HG02970 (cell line): Measurements from ENCODE around the gene IQSEC3.
"Not testable (repeated sequence)": the region's sequence is repeated elsewhere in the genome, so short reads cannot be mapped to it uniquely, and the experiment has no call there.

Experiments used
- ATAC-seq: cut with Tn5 transposase; IDR thresholded peaks from one replicate; pipeline ENCODE4 v1.9.1; 2021; ENCODE audit warnings: mild to moderate bottlenecking, moderate library complexity, moderate number of reproducible peaks; ENCODE audit not compliant: unreplicated experiment, low FRiP score

The IQSEC3 gene

DNA sequence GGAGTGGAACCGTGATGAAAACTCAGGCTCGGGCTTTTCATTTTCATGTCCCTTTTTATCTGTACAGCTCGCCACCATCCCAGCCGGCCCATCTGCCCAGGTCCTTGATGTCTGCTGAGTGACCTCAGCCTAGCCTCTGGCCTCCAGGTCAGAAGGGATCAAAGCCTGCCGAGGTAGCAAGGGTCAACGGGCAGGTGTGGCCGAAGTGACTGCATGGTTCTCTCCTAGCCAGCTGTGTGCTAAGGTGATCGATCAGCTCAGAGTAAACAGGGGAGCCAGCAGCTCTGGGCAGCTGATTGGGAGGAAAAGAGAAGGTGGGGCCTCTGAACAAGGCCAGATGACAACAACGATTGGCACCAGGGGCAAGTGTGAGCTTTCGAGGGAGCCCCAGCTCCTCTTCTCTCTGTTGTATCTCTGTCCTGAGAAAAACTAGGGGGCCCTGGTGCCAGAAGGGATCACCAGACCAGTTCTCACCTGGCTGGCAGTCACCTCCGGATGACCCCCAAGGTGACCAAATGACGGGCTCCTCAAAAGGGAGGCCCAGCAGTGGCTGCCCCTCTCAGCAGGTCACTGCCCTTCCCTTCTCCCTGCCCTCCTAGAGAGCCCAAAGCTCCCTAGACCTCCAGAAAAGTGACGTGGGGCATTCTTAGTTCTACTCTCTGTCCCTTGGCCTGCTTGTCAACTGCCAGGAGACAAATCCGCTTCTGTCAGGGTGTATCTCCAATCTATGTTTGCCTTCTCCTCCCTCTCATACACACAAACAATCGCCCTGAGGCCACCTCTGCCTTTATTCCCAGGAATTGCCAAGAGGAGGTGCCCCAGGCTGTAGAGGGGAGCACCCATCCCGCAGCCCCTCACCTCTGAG lies 143.9 kb downstream of the IQSEC3 start:
- no peak for ATAC-seq

DNA sequence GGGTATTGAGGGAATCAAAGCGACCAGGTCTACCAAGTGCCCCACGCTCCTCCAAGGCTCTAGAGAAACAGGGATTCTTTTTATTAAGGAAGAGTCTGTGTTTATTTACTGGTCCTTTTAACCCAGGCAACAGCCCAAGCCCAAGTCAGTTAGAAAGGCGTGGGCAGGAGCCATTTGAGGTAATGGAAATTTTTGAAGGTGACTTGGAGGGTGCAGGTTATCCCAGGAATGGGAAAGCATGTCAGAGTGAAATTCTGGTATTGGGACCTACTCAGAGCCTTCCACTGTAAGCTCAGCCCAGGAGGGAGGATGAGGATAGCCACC lies 144.5 kb downstream of the IQSEC3 start:
- ATAC-seq = no peak

DNA sequence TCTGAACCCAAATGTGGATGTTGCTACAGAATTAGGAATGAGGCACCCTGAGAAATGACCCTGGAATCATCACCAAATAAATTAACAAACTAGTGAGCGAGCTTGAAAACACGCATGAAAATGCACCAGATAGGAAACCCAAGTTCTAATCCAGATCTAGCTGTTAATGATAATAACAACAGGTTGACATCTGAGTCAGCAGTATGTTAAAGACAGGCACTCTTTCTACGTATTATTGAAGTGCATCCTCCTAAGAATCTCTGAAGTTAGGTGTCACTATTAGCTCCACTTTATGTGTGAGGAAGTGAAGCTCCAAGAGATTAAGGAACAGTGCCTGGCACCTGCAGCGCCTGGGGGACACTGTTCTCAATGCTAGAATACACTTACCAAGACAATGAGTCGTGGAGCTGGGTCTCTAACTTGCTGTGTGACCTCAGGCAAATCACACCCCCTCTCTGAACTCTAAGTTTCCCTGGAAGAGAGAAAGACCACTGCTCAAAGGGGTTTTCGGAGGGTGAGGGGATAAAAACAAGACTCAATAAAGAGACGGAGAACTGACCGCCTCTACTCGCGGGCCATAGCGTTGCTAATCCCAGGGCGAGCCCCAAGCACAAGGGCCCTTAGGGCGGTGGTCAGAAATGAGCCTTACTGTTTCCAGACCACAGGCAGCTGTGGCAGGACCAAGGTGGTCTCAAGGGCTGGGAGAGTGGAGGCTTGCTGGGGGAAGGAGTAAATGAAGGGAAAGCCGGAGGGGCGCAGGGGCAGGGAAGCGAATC lies 145.3 kb downstream of the IQSEC3 start:
- no peak for ATAC-seq

DNA sequence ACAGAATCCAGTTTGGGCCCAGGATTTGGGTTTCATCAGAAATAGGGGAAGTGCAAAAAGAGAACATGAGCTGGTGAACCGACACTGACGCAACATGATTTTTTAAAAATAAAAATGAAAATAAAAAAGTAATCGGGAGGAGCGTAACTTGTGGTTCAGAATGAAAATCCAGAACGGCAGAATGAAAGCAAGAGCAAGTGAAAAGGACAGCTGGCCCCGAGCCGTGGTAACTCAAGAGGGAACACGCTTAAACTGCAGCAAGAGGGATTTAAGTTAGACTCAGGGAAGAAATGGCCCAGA lies 145.8 kb downstream of the IQSEC3 start:
- no peak for ATAC-seq

DNA sequence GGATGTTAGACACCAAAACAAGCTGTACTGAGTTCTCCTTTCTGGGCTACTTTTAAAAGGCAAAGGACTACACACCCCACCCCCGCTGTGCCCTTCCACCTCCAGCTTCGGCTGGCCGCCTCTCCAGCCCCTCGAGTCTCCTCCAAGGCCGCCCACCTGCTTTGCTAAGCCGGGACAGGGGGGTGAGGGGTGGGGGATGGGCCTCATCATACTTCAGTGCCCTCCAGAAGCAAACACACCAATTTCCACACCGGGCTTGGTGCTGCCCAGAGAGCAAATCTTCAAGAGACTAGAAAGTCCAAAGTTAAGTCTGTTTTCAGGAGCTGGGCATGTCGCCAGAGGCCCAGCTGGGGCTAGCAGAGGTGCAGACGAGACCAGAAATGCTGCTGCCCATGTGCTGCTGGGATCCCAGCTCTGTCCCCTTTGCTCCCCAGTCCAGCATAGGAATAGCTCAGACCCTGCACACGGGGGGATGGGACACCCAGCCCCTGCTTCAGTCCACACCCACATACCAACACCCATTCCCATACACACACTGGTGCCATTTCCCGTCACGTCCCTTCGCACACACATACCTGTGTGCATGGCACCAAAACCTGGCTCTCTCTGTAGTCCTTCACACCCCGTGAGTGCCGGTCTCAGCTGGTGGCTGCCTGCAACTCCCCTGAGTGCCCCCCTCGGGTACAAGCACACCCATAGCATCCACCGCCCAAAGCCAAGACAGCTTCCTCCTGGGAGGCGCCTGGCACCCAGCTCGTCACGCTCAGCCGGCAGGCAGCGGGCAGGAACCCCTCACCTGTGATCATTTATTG lies 146.4 kb downstream of the IQSEC3 start:
- ATAC-seq = no peak

DNA sequence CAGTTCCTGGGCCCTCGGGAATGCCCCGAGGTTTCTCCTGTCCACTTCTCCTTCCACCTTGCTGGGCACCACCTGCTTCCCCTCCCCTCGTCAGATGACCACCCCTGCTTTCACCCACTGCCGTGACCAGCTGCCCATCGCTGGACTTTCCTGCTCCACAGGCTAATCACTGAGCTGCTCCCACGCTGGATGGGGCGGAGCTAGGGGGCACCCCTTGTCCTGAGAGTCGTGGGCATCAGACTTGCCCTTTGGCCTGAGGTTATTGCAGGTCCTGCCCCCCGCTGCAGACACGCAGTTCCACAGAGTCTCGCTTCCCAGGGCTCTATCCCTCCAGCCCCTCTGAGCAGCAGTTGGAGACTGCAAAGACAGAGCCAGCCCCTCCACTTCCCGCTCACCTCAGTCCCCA lies 147.0 kb downstream of the IQSEC3 start:
- no peak for ATAC-seq

DNA sequence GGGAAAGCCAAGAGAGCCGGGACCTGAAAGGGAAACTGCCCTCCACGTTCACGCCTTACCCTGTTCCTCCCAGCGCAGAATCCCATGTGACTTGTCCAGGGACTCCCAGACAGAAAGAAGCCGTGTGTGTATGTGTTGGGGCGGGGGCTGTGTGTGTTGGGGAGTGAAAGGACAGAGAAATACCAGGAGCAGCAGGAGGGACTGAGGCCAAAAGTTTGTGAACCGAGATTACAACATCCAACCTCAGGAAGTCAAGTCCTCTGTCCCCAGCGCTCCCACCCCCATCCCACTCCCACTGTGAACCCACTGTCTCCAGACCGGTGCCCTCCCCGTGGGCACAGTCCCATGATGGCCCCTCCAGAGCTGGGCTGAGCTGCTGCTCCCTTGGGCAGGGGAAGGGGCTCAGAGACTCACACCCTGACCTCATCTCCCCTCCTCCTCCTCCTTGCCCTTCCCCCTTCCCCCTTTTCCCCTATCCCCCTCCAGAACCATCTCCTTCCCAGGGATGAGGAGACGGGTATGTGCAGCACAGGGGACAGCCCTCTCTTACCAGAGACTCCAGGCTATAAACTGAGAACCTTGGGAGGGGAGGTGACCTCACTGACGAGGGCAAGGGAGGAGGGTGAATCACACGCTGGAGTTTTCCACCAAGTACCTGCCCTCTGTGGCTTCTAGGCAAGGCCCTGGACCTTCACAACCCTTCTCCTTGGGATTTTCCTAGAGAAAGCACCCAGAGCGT lies 147.6 kb downstream of the IQSEC3 start, which contains the start of gene SLC6A12:
Gene SLC6A12 (minus strand): TSS at position 155 of the 739 bp plus-strand sequence. CDS start 4,171 bp downstream, outside the sequence.
- no peak for ATAC-seq

DNA sequence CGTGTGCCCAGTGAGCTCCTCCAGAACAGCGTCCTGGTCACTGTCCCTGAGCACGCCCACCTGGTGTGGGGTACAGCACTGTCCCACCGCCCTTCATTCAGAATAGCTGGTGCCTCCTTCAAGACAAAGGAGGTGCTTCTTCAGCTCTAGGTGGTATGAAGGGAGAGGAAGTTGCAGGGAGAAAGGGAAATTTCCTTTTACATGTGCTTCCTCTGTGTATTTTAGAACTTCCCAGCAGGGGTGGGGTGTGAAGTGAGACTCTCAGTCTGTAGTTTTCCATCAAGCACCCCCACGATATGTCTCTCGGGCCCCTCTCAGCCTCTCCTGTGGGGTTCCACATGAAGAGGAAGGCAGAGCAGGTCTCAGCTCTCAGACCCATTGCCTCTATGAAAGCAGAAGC lies 148.5 kb downstream of the IQSEC3 start:
- no peak for ATAC-seq

DNA sequence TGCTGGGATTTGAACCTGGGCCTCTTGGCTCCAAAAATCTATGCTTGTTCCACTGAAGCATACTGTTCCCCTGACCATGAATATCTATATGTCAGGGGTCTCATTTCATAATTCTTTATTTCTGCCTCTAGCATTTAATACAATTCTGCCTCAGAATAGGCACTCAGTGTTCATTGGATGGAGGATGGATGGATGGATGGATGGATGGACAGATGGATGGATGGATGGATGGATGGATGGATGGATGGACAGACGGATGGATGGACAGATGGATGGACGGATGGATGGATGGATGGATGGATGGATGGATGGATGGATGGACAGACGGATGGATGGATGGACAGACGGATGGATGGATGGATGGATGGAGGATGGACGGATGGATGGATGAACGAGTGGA lies 150.5 kb downstream of the IQSEC3 start:
- not testable (repeated sequence) for ATAC-seq

DNA sequence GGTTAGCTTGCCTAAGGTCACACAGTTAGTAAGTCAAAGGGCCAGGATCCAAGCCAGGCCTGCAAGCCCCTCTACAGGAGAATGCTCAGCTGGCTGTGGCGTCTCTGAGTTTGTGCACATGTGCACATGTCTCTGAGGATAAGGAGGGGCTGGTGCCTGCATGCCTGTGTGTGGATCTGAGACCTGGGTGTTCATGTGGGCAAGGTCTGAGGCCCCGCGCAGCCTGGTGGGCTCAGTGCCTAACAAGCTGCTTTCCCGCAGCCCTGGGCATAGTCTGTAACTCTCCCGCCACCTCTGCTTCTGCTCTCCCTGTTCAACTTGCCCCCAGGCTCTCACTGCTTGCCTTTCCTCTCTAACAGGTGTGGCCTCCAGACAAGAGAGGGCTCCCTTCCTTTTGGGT lies 151.7 kb downstream of the IQSEC3 start:
- no peak for ATAC-seq

DNA sequence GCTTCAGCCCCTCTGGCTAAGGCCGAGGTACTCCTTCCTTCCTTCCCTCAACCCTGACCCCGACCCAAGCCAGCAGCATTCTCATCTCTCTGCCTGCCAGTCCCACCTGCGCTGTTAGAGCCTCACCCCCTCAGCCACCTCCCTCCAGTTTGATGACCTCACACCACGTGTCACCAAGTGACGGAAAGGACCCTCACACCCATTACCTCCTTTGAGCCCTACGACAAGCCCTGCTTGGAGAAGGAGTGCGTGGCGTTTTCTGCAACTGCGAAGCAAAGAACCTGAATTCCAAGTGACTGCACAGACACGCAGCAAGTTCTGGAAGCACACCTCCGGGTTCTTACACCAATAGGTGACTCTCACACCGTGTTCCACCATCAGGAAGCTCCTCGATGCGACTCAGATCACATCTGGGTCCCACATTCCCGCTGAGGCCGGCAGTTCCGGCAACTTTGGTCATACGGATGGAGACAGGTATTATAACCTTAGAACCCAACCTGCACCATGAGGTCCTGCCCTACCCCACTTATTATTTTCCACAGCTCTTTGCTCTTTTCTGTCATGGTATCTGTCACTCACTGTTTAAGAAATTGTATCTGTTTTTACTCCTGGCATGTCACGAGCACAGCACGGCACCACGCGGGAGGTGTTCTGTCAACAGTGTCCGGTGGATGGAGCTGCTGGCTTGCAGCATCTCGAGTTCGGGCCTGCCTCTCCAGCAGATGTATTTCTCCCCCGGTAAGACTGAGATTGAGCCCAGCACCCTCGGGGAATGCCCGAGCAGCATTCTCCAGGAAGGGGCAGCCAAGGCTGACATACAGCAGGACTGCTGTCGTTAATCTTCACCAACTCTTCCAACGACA lies 152.4 kb downstream of the IQSEC3 start:
- no peak for ATAC-seq

DNA sequence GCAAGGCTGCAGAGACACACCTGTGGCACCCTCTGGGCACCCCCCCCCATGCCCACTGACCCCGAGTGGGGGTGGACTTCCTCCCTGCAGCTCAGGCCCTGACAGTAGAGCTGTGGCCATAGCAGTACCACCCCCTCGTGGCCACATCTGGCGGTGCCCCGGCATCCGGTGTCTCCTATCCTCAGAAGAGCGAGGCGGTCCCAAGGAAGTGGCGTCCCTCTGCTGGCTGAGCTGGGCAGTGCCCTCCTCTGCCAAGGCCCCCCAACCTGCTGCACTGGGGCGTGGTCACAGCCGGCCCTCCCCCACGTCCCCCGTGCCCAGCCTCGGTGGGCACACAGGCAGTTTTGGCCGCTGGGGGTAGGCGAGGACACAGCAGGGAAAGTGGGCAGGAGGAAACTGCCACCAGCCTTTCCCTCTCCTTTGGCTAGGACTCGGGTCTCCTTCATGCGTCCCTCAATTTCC lies 153.4 kb downstream of the IQSEC3 start:
- ATAC-seq = no peak

DNA sequence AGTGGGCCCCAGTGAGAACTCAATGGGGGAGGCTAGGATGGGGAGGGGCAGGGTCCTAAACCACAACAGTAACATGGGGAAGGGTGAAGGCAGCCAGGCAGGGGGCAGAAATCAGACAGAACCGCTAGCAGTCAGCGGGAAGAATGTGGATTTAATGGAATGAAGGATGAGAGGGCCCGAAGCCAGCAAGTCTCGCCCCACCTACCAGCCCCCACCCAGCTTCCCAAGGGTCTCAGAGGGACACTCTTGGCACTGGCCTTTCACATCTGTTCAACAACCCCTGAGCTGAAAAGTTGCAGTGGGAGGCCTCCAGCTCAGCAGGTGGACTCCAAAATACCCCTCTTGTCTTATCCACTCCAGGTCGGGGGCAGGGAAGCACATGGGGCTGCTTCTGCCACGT lies 153.9 kb downstream of the IQSEC3 start:
- no peak for ATAC-seq

DNA sequence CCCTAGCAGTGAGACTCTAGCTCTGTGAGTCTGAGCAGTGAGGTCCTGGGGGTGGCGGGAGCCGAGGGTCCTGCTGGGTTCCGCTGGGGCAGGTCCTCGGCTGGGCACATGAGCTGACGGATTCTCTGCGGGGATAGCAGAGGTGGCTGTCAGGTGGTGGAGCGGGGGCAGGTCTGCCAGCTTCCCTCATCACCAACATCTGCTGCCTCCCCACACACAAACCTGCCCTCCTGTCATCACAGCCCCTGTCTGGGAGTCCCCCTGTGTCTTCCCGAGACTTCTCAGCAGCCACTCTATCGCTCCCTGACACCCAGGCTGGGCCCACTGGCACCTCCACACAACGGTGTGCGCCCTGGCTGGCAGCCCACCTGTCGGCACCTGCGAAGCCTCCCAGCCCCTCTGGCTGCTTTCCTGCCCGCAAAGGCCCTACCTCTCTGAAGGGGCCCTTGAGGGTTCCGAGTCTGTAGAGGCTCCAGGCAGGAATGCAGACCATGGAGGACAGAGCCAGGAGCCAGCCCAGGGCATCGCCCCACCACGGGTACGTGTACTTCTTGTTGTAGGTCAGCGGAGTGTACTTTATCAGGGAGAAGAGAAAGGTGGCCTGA lies 154.5 kb downstream of the IQSEC3 start:
- ATAC-seq = no peak

DNA sequence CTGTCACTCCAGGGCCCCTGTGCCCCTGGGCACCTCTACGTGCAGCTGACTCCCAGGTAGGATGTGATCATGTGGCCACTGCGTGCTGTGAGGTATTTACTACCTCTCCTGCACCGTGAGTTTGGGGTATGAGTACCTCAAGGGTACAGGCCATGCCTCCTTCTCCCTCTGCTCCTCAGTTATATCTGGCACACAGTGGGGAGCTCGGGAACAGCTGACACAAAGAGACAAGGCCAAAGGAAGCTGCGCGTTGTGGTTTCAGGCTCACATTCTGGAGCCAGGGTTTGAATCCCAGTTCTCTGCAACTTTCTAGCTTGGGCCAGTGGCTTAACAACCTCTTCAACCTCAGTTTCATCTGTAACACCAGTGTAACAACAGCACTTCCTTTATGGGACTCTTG lies 155.2 kb downstream of the IQSEC3 start:
- no peak for ATAC-seq

DNA sequence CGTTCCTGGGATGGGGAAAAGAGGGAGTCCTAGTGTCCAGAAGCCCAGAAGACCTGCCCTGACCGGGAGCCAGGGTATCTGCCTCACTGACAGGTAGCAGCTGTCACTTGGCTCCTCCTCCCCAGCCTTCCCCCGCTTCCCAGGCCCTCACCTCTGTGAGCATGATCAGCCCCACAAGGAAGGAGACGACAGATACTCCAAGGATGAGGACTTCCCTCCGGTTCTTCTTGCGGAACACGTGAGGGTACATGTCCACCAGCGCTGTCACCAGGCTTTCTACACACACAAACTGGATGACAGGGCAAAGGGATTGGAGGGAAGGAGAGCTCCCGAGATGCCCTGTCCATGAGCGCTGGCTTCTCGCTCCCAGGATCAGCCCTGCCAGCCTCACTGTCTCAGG lies 157.3 kb downstream of the IQSEC3 start:
- no peak for ATAC-seq

DNA sequence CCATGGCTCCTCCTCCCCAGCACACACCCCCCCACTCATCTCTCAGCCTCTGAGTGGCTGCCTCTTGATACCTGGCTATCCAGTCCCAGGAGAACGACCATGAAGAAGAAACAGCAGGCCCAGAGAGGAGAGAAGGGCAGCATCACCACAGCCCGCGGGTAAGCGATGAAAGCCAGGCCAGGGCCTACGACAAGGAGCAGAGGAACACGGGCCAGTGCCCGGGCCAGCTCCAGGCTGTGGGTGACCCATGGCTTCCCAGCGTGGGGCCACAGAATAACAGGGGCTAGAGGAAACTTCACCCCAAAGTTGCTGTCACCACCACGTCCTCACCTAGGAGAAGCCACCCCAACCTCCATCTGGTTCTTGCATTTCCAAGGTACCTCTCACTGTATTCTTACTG lies 157.8 kb downstream of the IQSEC3 start:
- ATAC-seq = no peak

DNA sequence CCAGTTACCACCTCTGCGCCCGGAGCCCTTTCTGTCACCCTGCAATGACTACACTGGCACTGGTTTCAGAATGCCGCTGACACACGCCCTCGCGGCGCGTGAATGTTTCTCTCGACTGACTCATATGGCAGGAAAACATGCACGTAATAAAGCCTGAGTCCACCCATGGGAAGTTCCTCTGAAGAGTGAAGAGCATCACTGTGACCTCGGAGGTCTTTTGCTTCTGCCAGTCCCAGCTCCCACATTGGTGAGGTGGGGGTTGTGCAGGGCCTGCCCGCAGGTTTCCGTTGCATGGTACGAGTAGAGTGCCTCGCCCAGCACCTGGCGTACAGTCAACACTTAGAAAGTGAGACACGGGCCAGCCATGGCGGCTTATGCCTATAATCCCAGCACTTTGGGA lies 158.4 kb downstream of the IQSEC3 start:
- ATAC-seq = no peak

DNA sequence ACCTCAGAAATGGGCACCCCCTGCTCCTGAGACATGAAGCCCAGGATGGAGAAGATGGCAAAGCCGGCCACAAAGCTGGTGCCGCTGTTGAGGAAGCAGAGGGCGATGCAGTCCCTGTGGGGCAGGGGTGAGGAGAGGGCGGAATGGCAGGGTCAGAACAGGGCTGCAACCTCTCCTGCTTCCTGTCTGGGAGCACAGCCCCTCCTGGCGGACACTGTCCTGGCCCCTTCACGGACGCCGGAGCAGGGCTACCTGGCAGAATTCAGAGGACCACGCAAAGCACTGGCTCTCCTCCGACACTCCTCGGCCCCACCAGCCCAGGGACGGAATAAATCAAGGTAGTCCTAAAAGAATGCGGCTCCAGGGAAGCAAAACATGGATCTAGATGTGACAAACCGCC lies 159.8 kb downstream of the IQSEC3 start:
- no peak for ATAC-seq
